Smooth muscle cell (in vitro differentiated cells): Measurements from ENCODE around the gene ACSS3. TPM values are rescaled to one million over a fixed set of nuclear protein-coding genes. Genes with fewer than 3 reads are reported as not detected.

ENCODE experiments used
- DNase-seq: peaks from one replicate; lab custom pipeline; 2025; ENCODE audit not compliant: unreplicated experiment; lab: John Stamatoyannopoulos, UW
- H2AFZ ChIP-seq: fragments of 200-600 bp; sonication (generic); 2 replicates; pipeline ENCODE4 v1.6.0; 2016; ENCODE audit warnings: antibody characterized with exemption, low read depth, mild to moderate bottlenecking
- H3F3A ChIP-seq: fragments of 200-600 bp; sonication (generic); 2 replicates; pipeline ENCODE4 v1.6.0; 2017; ENCODE audit warnings: antibody characterized with exemption, low read depth
- H3K27ac ChIP-seq: fragments of 200-600 bp; sonication (generic); 2 replicates; pipeline ENCODE4 v1.5.1; 2016; ENCODE audit warnings: low read depth, mild to moderate bottlenecking
- H3K27me3 ChIP-seq: fragments of 200-600 bp; sonication (generic); 2 replicates; pipeline ENCODE4 v1.6.1; 2016; ENCODE audit warnings: low read depth, mild to moderate bottlenecking
- H3K36me3 ChIP-seq: fragments of 200-600 bp; sonication (generic); 2 replicates; pipeline ENCODE4 v1.5.1; 2016; ENCODE audit warnings: low read depth
- H3K4me1 ChIP-seq: fragments of 200-600 bp; sonication (generic); 2 replicates; pipeline ENCODE4 v1.5.1; 2016; ENCODE audit warnings: low read depth
- H3K4me2 ChIP-seq: fragments of 200-600 bp; sonication (generic); 2 replicates; pipeline ENCODE4 v1.6.0; 2016; ENCODE audit warnings: mild to moderate bottlenecking
- H3K4me3 ChIP-seq: fragments of 200-600 bp; sonication (generic); 2 replicates; pipeline ENCODE4 v1.5.1; 2016; ENCODE audit warnings: mild to moderate bottlenecking
- H3K79me2 ChIP-seq: fragments of 200-600 bp; sonication (generic); 2 replicates; pipeline ENCODE4 v1.6.0; 2016; ENCODE audit warnings: low read depth, mild to moderate bottlenecking
- H3K9ac ChIP-seq: fragments of 200-600 bp; sonication (generic); 2 replicates; pipeline ENCODE4 v1.6.0; 2016; ENCODE audit warnings: low read depth
- H3K9me3 ChIP-seq: fragments of 200-600 bp; sonication (generic); replicated peaks from 2 replicates; pipeline ENCODE4 v1.5.1; 2016; ENCODE audit warnings: low read depth
- H4K20me1 ChIP-seq: fragments of 200-600 bp; sonication (generic); 2 replicates; pipeline ENCODE4 v1.6.0; 2016; ENCODE audit warnings: low read depth
- CTCF ChIP-seq: fragments of 200-600 bp; sonication (generic); IDR thresholded peaks from 2 replicates; pipeline ENCODE4 v1.5.1; 2017; ENCODE audit warnings: borderline replicate concordance, mild to moderate bottlenecking, antibody characterized with exemption; ENCODE audit not compliant: insufficient read depth, poor library complexity, severe bottlenecking
- WGBS: methylation state at CpG from one replicate; pipeline ENCODE4 v1.1.7; 2016; ENCODE audit warnings: low lambda C conversion rate; 5-methylcytosine and 5-hydroxymethylcytosine counted together
- polyA plus RNA-seq: library from polyadenylated mRNA; unstranded; fragments of >200 nt; fragmentation: Nextera tagmentation; extraction: Ambion mirVana; gene quantifications from 2 replicates; pipeline ENCODE4 v1.2.1, GENCODE V29; 2016
- total RNA-seq: library from RNA; depleted of rRNA; stranded (reverse); fragments of >200 nt; gene quantifications from 2 replicates; pipeline ENCODE4 v1.2.3, GENCODE V29; 2014

The ACSS3 gene
- total and polyA plus RNA-seq, 2 experiments from 2014 or later, result 6.4 to 8.0 TPM

DNA sequence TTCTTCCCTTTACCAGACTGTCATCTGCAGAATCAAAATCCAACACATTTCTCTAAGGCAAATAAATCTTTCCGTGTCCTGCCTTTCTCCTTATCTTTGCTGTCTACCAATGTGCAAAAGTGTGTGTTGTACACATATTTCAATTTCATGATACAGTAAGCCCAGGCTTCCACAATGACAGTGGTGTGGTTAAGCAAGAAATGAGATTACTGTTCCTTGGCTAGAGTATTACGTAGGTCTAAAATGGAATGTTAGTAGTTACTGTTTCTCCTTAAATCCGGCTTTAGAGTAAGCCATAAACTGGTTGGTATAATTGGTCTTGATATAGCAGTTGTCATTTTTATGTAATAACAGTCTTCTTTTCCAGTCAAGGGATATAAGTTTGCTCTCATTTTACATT lies 82.0 kb downstream of the ACSS3 start:
- Histone ChIP-seq H4K20me1 (no peaks in the 10 kb centered on the region), H3K36me3 (no peaks in the 10 kb centered on the region), H3K79me2 (no peaks in the 10 kb centered on the region), H3K4me3 (no peak overlapping the region), H3F3A (no peaks in the 10 kb centered on the region), H3K4me2 (no peak overlapping the region), H3K4me1 (no peaks in the 10 kb centered on the region), H3K9me3 (no peaks in the 10 kb centered on the region), H2AFZ (no peak overlapping the region), H3K27me3 (no peaks in the 10 kb centered on the region), H3K27ac (no peak overlapping the region), H3K9ac (no peak overlapping the region)
- no peak for DNase-seq
- WGBS, result 76% methylated on average over 3 of the region's 3 CpGs
- TF ChIP-seq CTCF, result no peak

DNA sequence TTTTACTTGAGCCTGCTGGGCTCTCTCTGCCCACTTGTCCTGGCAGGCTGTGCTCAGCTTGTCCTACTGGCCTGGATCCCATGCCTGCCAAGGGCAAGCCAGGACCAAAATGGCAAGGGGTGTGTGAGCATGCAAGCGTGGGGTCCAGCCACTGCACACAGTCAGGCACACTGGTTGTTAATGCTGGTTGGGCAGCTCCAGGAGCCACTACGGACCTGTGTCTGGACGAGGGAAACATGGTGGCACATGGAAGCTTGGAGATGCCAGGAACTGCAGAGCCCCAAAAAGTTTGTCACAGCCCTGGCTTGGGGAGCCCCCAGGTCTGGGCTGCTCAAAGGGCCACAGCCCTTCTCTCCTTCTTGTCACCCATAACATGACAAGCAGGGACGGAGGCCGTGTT lies 83.8 kb downstream of the ACSS3 start:
- Histone ChIP-seq H3K9ac (no peak overlapping the region), H3K4me2 (no peak overlapping the region), H3K9me3 (no peaks in the 10 kb centered on the region), H2AFZ (no peak overlapping the region), H3K79me2 (no peaks in the 10 kb centered on the region), H3K27ac (no peak overlapping the region), H3K27me3 (no peaks in the 10 kb centered on the region), H4K20me1 (no peaks in the 10 kb centered on the region), H3K4me1 (no peaks in the 10 kb centered on the region), H3F3A (no peaks in the 10 kb centered on the region), H3K36me3 (no peaks in the 10 kb centered on the region), H3K4me3 (no peak overlapping the region)
- no peak for DNase-seq
- TF ChIP-seq CTCF, result no peak
- 91% methylated on average over 5 of the region's 5 CpGs for WGBS

- no peaks in the 10 kb centered on the region for H3K27me3 ChIP-seq
- no peaks in the 10 kb centered on the region for H4K20me1 ChIP-seq
- no peaks in the 10 kb centered on the region for H3F3A ChIP-seq
- no peak for DNase-seq
- H3K79me2 ChIP-seq, result no peaks in the 10 kb centered on the region
- no peak overlapping the region for H3K4me2 ChIP-seq
- no peaks in the 10 kb centered on the region for H3K36me3 ChIP-seq
- no peak overlapping the region for H3K9ac ChIP-seq
- TF ChIP-seq CTCF, result no peak
- H3K4me3 ChIP-seq, result no peak overlapping the region
- no peak overlapping the region for H2AFZ ChIP-seq
- no peaks in the 10 kb centered on the region for H3K4me1 ChIP-seq
- WGBS, result 86% methylated on average over 4 of the region's 4 CpGs
- H3K9me3 ChIP-seq, result no peaks in the 10 kb centered on the region
- H3K27ac ChIP-seq, result no peak overlapping the region
Measured at GRCh38 chr12:81162391-81163136, 84.7 kb downstream of the ACSS3 start.

DNA sequence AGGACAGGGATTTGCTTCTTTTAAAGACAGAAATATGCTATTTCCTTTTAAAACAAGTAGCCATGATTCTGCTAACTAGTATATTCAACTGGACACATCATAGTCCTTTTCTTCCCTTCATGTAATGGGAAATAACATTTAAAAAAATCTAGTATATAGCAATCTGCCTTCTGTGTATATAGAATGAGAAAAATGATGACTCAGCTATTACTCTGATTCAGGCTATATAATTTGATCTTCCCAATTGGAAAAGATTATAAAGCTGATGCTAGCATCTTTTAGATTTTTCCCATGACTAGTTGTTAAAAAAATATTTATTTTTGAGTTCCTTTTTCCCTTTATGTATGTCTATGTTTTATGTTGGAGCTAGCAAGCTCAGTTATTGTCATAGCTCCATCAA lies 86.9 kb downstream of the ACSS3 start:
- no peaks in the 10 kb centered on the region for H3K27me3 ChIP-seq
- H3K36me3 ChIP-seq, result no peaks in the 10 kb centered on the region
- H3K9ac ChIP-seq, result no peak overlapping the region
- DNase-seq, result no peak
- H3K9me3 ChIP-seq, result no peaks in the 10 kb centered on the region
- no peaks in the 10 kb centered on the region for H3K4me1 ChIP-seq
- H3K4me2 ChIP-seq, result no peak overlapping the region
- H3F3A ChIP-seq, result no peaks in the 10 kb centered on the region
- no peak for TF ChIP-seq CTCF
- H3K4me3 ChIP-seq, result no peak overlapping the region
- no peaks in the 10 kb centered on the region for H4K20me1 ChIP-seq
- no peak overlapping the region for H2AFZ ChIP-seq
- no peak overlapping the region for H3K27ac ChIP-seq
- no peaks in the 10 kb centered on the region for H3K79me2 ChIP-seq
